ENCODE results near the gene ELFN2.

ELFN2 gene

DNA sequence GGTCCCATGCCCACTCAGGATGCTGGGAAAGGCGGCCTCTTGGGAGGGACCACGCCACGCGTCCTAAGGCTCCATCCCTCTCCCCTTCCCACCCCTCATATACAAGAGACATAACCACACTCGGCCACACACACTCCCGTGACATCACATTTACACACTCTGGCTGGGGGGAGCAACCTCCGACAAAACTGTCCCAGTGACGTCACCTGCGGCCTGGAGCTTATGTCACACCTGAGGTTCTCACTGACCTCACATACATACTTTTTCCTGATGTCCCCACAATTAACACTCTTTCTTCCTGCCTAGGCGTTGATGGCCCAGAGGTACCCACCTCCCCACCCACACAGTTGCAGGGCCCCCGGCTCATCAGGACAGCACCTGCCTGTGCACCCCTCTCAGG, 1.9 kb downstream of the ELFN2 start:
- 92% methylated on average over 6 of the region's 11 CpGs for WGBS (ENCODE audit: insufficient coverage)
- H3K36me3 ChIP-seq (ENCODE audit: control insufficient read depth in 4 of 4, insufficient read depth in 4 of 4, low read length in 3 of 4): no peaks in the 10 kb centered on the region
- H3K27ac ChIP-seq (ENCODE audit: insufficient read depth in 1 of 2, low read depth in 1 of 2, low read length in 2 of 2, poor library complexity in 1 of 2, severe bottlenecking in 2 of 2): no peak overlapping the region
- ChIA-PET CTCF (interaction anchor here (1.1 to 1.9 kb wide), 2 partner anchors 103 to 141 kb away, joined by 4 read pairs; no protein-coding TSS in a partner anchor), POLR2A (interaction anchor here (0.6 kb wide), 1 partner anchor 167 kb away, joined by 3 read pairs; no protein-coding TSS in a partner anchor)
- peaks cover 3 to 71% (median 26%) of the 10 kb centered on the region in 5 experiments for H3K27me3 ChIP-seq (replicated peaks in 2 of 5; ENCODE audit: control insufficient read depth in 4 of 5, insufficient read depth in 5 of 5, low read length in 4 of 5)
- peaks cover 0 to 29% (median 24%) of the 10 kb centered on the region in 4 experiments for H3K4me1 ChIP-seq (ENCODE audit: control extremely low read depth in 1 of 4, control insufficient read depth in 4 of 4, insufficient read depth in 4 of 4, low read length in 3 of 4)
- no peaks in the 10 kb centered on the region for H3K9me3 ChIP-seq (ENCODE audit: control extremely low read depth in 1 of 5, control insufficient read depth in 4 of 5, insufficient read depth in 2 of 5, low read depth in 1 of 5, low read length in 4 of 5)
- DNase-seq: no peak
- no peak overlapping the region for H3K4me3 ChIP-seq (ENCODE audit: control insufficient read depth in 1 of 7, extremely low read depth in 1 of 7, insufficient read depth in 4 of 7, low read depth in 2 of 7, low read length in 6 of 7)

DNA sequence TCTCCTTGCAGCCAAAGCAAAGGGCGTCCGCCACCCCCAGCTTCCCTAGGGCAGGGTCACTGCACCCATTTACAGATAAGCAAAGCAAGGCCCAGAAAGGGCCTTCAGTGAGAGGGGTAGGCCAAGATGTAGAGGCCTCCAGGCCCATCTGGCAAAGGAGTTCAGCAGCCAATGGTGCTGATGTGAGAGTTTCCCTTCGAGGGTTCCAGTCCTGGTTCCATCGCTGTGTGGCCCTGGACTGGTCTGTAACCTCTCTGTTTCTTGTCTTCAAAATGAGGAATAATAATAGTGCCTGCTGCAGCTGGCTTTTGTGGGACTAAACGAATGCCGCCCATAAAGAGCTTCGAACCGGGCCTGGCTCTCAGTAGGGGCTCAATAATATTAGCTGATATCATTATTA, 4.0 kb downstream of the ELFN2 start:
- CTCF ChIA-PET: interaction anchor here (0.8 kb wide), 1 partner anchor 198 kb away, joined by 3 read pairs; no protein-coding TSS in a partner anchor
- Histone ChIP-seq H3K4me3 (ENCODE audit: control insufficient read depth in 1 of 7, extremely low read depth in 1 of 7, insufficient read depth in 4 of 7, low read depth in 2 of 7, low read length in 6 of 7) (no peak overlapping the region), H3K9me3 (ENCODE audit: control extremely low read depth in 1 of 5, control insufficient read depth in 4 of 5, insufficient read depth in 2 of 5, low read depth in 1 of 5, low read length in 4 of 5) (no peaks in the 10 kb centered on the region), H3K27ac (ENCODE audit: insufficient read depth in 1 of 2, low read depth in 1 of 2, low read length in 2 of 2, poor library complexity in 1 of 2, severe bottlenecking in 2 of 2) (no peak overlapping the region), H3K27me3 (replicated peaks in 2 of 5; ENCODE audit: control insufficient read depth in 4 of 5, insufficient read depth in 5 of 5, low read length in 4 of 5) (peaks cover 0 to 81% (median 27%) of the 10 kb centered on the region in 5 experiments), H3K36me3 (ENCODE audit: control insufficient read depth in 4 of 4, insufficient read depth in 4 of 4, low read length in 3 of 4) (no peaks in the 10 kb centered on the region), H3K4me1 (ENCODE audit: control extremely low read depth in 1 of 4, control insufficient read depth in 4 of 4, insufficient read depth in 4 of 4, low read length in 3 of 4) (peaks cover 0 to 40% (median 36%) of the 10 kb centered on the region in 4 experiments)
- WGBS (ENCODE audit: insufficient coverage): 100% methylated on average over 2 of the region's 8 CpGs
- POLR2A ChIA-PET: interaction anchor here (0.6 to 0.7 kb wide), 2 partner anchors 9 to 28 kb away, joined by 3 read pairs; no protein-coding TSS in a partner anchor
- DNase-seq: no peak

DNA sequence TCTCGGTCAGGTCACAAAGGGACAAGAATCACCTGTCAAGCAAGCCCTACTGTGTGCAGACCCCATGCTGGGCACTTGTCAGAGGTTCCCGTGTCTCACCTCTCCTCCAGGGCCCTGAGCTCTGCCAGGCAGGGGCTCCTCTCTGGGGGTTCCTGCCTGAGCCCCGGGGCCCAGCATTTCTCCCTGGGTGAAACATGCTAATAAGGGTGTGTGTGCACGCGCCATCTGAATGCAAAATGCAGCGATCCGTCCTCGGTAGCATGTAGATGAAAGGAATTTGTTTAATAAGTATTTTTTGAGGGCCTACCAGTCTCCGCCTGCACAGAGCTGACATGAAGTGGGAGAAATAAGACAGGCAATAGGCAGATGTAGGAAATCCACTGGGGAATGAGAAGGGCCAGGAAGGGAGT, 5.8 kb downstream of the ELFN2 start:
- POLR2A ChIA-PET: no interaction called here
- peaks cover 0 to 64% (median 27%) of the 10 kb centered on the region in 5 experiments for H3K27me3 ChIP-seq (replicated peaks in 2 of 5; ENCODE audit: control insufficient read depth in 4 of 5, insufficient read depth in 5 of 5, low read length in 4 of 5)

DNA sequence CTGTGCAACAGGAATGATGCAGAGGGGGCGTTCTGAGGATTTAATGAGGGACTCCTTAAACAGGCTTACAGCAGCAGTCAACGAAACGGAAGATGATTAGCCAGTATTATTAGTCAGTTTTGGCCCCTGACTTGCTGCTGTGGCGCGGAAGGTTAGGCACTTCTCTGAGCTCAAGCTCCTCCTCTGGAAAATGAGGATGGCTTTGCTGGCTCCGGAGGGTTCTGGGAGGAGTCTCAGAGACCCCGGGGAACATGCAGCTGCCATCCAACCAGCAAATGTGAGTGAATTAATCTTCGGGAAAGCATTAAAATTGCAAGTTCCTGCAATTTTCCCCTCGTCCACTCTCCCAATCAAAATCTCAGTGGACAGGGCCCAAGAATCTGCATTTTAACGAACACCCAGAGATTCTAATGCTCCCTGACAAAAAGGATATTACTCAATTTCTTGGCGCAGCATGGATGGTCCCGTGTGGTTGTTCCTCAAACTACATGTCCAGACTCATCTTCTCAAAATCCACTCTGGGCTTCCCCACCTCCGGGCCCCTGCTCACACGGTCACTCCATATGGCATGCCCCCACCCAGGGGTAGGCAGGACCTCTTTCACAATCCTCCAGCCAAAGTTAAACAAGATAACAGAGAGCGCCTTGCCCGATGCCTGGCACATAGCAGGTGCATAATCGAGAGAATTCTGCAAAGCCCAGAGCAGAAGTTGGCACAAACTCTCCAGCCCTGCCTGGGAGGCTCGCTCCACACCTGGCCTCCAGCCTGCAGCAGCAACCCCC, 6.4 kb downstream of the ELFN2 start:
- peak in 2 of 3 donors; percentile 28 to 35 for DNase-seq
- H3K27ac ChIP-seq (ENCODE audit: insufficient read depth in 1 of 2, low read depth in 1 of 2, low read length in 2 of 2, poor library complexity in 1 of 2, severe bottlenecking in 2 of 2): no peak overlapping the region
- ChIA-PET POLR2A (no interaction called here), CTCF (interaction anchor here (0.9 to 1.8 kb wide), 2 partner anchors 9 to 103 kb away, joined by 3 to 6 read pairs; no protein-coding TSS in a partner anchor)
- 37% methylated on average over 18 of the region's 18 CpGs for whole genome bisulfite sequencing (ENCODE audit: insufficient coverage)
- no peaks in the 10 kb centered on the region for H3K9me3 ChIP-seq (ENCODE audit: control extremely low read depth in 1 of 5, control insufficient read depth in 4 of 5, insufficient read depth in 2 of 5, low read depth in 1 of 5, low read length in 4 of 5)
- peaks cover 0 to 40% (median 35%) of the 10 kb centered on the region in 4 experiments for H3K4me1 ChIP-seq (ENCODE audit: control extremely low read depth in 1 of 4, control insufficient read depth in 4 of 4, insufficient read depth in 4 of 4, low read length in 3 of 4)
- H3K4me3 ChIP-seq (ENCODE audit: control insufficient read depth in 1 of 7, extremely low read depth in 1 of 7, insufficient read depth in 4 of 7, low read depth in 2 of 7, low read length in 6 of 7): peak overlapping the region in 3 of 7 experiments; percentile 58 to 66 (median 59)
- H3K36me3 ChIP-seq (ENCODE audit: control insufficient read depth in 4 of 4, insufficient read depth in 4 of 4, low read length in 3 of 4): no peaks in the 10 kb centered on the region
- H3K27me3 ChIP-seq (replicated peaks in 2 of 5; ENCODE audit: control insufficient read depth in 4 of 5, insufficient read depth in 5 of 5, low read length in 4 of 5): peaks cover 0 to 60% (median 22%) of the 10 kb centered on the region in 5 experiments

More for the DNA sequence above, 5.8 kb downstream of the ELFN2 start:
- CTCF ChIA-PET: interaction anchor here (1.8 kb wide), 1 partner anchor 9 kb away, joined by 6 read pairs; no protein-coding TSS in a partner anchor
- Histone ChIP-seq H3K9me3 (ENCODE audit: control extremely low read depth in 1 of 5, control insufficient read depth in 4 of 5, insufficient read depth in 2 of 5, low read depth in 1 of 5, low read length in 4 of 5) (no peaks in the 10 kb centered on the region), H3K4me1 (ENCODE audit: control extremely low read depth in 1 of 4, control insufficient read depth in 4 of 4, insufficient read depth in 4 of 4, low read length in 3 of 4) (peaks cover 0 to 38% (median 33%) of the 10 kb centered on the region in 4 experiments), H3K27ac (ENCODE audit: insufficient read depth in 1 of 2, low read depth in 1 of 2, low read length in 2 of 2, poor library complexity in 1 of 2, severe bottlenecking in 2 of 2) (no peak overlapping the region), H3K4me3 (ENCODE audit: control insufficient read depth in 1 of 7, extremely low read depth in 1 of 7, insufficient read depth in 4 of 7, low read depth in 2 of 7, low read length in 6 of 7) (no peak overlapping the region), H3K36me3 (ENCODE audit: control insufficient read depth in 4 of 4, insufficient read depth in 4 of 4, low read length in 3 of 4) (no peaks in the 10 kb centered on the region)
- 88% methylated on average over 9 of the region's 9 CpGs for WGBS (ENCODE audit: insufficient coverage)
- no peak for DNase-seq

DNA sequence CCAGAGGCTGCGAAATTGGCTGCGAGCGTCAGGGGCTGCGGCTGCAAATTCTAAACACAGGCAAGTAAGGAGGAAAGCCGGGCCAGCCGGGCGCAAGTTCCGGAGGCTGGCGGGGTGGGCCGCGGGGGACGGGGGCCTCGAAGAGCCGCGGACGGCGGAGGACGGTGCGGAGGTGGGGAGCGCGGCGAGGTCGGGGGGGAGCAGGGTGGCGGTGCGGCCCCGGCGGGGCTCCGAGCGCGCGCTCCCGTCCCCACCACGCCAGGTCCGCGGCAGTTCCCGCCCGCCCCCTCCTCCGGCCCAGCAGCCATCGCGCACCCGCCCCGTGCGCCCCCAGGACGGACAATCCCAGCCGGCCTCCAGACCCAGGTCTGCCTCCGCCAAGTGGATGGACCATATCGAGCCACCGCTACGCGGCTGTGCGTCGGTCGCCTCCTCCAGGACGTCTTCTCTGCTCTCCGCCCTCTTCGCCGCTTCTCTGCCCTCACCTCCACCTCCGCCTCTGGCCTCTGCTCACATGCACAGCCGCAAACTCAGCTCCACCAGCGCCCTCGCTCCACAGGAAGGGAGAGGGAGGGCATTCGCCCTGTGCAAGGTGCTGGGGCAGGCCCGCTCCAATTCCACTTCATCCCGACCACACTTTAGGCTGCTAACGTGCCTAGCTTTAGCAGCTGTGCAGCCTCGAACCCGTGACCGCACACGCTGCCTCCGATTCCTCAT, 7.2 kb downstream of the ELFN2 start:
- Histone ChIP-seq H3K27ac (ENCODE audit: insufficient read depth in 1 of 2, low read depth in 1 of 2, low read length in 2 of 2, poor library complexity in 1 of 2, severe bottlenecking in 2 of 2) (no peak overlapping the region), H3K9me3 (ENCODE audit: control extremely low read depth in 1 of 5, control insufficient read depth in 4 of 5, insufficient read depth in 2 of 5, low read depth in 1 of 5, low read length in 4 of 5) (no peaks in the 10 kb centered on the region), H3K27me3 (replicated peaks in 2 of 5; ENCODE audit: control insufficient read depth in 4 of 5, insufficient read depth in 5 of 5, low read length in 4 of 5) (peaks cover 0 to 53% (median 20%) of the 10 kb centered on the region in 5 experiments), H3K36me3 (ENCODE audit: control insufficient read depth in 4 of 4, insufficient read depth in 4 of 4, low read length in 3 of 4) (no peaks in the 10 kb centered on the region), H3K4me3 (ENCODE audit: control insufficient read depth in 1 of 7, extremely low read depth in 1 of 7, insufficient read depth in 4 of 7, low read depth in 2 of 7, low read length in 6 of 7) (peak overlapping the region in 4 of 7 experiments; percentile 35 to 66 (median 58)), H3K4me1 (ENCODE audit: control extremely low read depth in 1 of 4, control insufficient read depth in 4 of 4, insufficient read depth in 4 of 4, low read length in 3 of 4) (peaks cover 0 to 41% (median 34%) of the 10 kb centered on the region in 4 experiments)
- CTCF ChIA-PET: interaction anchor here (0.9 to 1.8 kb wide), 3 partner anchors 8 to 102 kb away, joined by 3 to 6 read pairs (median 3); no protein-coding TSS in a partner anchor
- WGBS (ENCODE audit: insufficient coverage): under 1% methylated on average over 64 of the region's 70 CpGs
- POLR2A ChIA-PET: no interaction called here
- DNase-seq: peak in 2 of 3 donors; percentile 51 to 54

DNA sequence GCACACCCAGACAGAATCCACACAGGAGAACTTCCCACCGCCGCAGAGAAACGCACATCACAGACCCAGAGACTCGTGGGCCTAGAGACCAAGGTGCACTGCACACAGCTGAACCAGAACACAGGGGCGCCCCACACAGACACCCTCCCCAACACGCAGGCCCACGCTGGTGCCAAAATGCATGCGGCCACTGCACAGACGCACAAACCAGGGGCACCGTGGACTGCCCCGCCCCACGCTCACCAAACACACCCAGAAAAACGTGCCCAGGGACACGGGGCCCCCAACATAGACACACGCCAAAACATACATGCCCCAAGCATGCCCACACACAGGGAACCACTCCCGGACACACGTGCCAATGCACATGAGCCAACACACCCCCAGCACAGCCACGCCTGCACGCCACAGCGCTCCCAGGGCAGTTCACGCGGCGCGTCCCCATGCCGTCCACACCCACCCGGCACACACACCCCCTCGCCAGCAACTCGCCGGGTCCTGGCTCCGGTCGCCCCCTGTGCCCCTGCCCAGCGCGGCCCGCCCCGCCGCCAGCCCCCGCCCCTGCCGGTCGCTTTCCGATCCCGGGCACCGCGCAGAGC, 7.8 kb downstream of the ELFN2 start:
- 20% methylated on average over 36 of the region's 43 CpGs for WGBS (ENCODE audit: insufficient coverage)
- H3K4me3 ChIP-seq (ENCODE audit: control insufficient read depth in 1 of 7, extremely low read depth in 1 of 7, insufficient read depth in 4 of 7, low read depth in 2 of 7, low read length in 6 of 7): peak overlapping the region in 2 of 7 experiments; percentile 59 to 66
- H3K27me3 ChIP-seq (replicated peaks in 2 of 5; ENCODE audit: control insufficient read depth in 4 of 5, insufficient read depth in 5 of 5, low read length in 4 of 5): peaks cover 0 to 49% (median 23%) of the 10 kb centered on the region in 5 experiments
- ChIA-PET CTCF (interaction anchor here (1.2 kb wide), 1 partner anchor 9 kb away, joined by 3 read pairs; no protein-coding TSS in a partner anchor), POLR2A (no interaction called here)
- peak in 1 of 3 donors; percentile 48 for DNase-seq
- H3K36me3 ChIP-seq (ENCODE audit: control insufficient read depth in 4 of 4, insufficient read depth in 4 of 4, low read length in 3 of 4): no peaks in the 10 kb centered on the region
- H3K27ac ChIP-seq (ENCODE audit: insufficient read depth in 1 of 2, low read depth in 1 of 2, low read length in 2 of 2, poor library complexity in 1 of 2, severe bottlenecking in 2 of 2): no peak overlapping the region
- no peaks in the 10 kb centered on the region for H3K9me3 ChIP-seq (ENCODE audit: control extremely low read depth in 1 of 5, control insufficient read depth in 4 of 5, insufficient read depth in 2 of 5, low read depth in 1 of 5, low read length in 4 of 5)
- H3K4me1 ChIP-seq (ENCODE audit: control extremely low read depth in 1 of 4, control insufficient read depth in 4 of 4, insufficient read depth in 4 of 4, low read length in 3 of 4): peaks cover 0 to 41% (median 34%) of the 10 kb centered on the region in 4 experiments

All from common myeloid progenitor, CD34-positive (primary cell).